Embryonic facial prominence (tissue), 1 donor: ENCODE measurements around the gene CMSS1.

Experiments
- DNase-seq: peaks from one replicate; pipeline ENCODE4 v3.0.0-alpha.2; 2016; ENCODE audit errors: extremely low spot score

Gene CMSS1

GRCh38 chr3:99960123-99960878 is 142.6 kb downstream of the CMSS1 start:
- DNase-seq, result no peak

DNA sequence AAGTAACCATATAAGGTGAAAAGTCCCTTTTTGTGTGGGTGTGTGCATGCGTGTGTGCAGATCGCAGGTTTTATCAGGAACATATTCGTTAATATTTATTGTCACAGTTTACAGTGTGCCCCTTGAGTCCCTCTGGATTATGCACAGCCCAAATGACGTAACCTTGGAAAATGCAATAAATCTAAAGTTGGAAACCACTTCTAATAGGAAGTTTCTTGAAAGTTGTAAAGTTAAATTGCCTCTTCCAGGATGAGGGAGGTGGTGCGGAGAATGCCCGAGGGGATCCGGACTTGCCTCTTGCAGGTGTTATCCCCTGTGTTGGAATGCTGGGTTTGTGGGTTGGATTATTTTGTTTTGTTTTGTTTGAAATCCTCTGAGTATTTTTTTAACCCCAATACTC is 143.3 kb downstream of the CMSS1 start:
- no peak for DNase-seq

DNA sequence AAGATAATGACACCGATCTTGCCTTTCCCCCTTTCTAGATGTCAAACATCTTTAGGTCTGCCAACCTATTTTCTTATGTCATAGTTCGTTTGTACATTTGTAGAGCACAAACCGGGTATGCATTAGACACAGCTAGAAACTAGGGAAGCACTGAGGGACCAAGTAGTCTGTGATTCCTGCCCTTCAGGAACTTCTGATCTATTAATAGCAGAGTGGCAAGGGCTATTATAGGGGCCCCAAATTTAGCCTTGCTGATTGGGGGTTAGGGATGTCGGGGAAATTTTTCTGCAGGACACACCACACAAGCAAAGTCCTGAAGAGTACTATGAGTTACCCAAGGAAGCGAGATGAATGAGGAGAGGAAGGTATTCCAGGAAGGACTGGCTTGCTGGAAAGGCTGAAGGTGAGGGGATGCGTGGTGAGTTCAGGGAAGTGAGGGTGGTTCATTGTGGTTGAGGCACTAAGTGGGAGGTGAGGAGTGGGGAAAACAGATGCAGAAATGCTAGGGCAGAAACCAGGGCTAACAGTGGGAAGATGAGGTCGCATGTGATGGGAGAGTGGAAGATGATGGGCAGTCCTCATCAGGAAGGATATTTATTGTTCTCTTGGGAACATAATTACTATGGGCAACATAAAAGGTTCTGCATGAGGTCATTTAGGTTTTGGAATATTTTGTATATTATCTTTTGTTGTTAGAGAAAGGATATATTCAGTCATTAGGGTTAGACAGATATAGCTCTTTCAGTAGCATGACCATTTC is 144.3 kb downstream of the CMSS1 start:
- DNase-seq, result no peak

- no peak for DNase-seq
Observed at GRCh38 chr3:99962703-99963102, 145.0 kb downstream of the CMSS1 start.

- no peak for DNase-seq
Observed at GRCh38 chr3:99965077-99965476, 147.4 kb downstream of the CMSS1 start.

- no peak for DNase-seq
Observed at GRCh38 chr3:99965681-99966408, 148.2 kb downstream of the CMSS1 start.

DNA sequence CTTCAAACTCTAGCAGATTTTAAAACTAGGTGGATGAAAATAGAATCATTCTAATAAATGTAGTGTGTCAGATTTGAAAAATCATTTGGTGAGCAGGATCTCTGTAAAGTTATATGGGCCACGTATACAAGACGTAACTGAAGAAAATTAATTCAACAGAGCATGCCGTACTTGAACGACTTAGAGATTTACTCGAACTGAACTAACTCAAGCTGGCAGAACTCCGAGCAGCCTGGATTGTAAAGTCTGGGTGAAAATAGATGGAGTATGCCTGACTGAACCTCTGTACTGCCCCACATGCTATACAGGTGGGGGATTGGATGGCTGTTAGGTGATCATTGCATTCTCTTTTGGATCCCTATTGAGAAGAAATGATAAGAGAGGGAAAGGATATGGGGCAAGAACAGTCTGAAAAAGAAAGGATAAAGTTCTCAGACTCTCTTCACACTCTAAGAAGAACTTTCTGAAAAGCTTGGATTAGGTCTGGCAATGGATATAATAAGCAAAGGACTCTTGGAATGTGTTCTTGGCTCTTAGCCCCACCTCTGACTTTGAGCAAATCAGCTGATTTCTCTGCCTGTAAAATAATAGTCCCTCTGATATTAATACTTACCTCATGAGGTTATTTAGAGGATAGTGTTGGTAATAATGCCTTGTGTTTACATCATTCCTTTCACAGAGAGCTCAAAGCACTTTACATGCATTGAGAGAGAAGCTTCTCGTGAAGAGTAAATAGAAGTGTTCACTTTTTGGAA is 149.2 kb downstream of the CMSS1 start:
- DNase-seq, result no peak

DNA sequence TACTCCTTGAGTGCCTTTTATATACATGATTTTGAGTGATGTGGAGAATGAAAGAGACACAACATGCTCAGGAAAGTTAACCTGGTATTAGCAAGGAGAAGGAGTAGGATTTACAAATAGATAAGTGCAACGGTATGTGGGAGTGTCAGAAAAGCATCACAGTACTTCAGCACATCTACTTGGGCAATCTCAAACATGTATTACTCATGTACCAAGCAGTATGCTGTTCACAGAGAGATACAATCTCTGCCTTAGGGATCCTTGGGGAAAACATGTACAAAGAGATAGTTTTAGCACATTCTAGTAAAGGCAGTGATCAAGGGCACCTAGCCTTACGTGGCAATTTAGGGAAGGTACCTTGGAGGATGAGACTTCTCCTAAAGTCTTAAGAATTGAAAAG is 150.1 kb downstream of the CMSS1 start:
- no peak for DNase-seq

DNA sequence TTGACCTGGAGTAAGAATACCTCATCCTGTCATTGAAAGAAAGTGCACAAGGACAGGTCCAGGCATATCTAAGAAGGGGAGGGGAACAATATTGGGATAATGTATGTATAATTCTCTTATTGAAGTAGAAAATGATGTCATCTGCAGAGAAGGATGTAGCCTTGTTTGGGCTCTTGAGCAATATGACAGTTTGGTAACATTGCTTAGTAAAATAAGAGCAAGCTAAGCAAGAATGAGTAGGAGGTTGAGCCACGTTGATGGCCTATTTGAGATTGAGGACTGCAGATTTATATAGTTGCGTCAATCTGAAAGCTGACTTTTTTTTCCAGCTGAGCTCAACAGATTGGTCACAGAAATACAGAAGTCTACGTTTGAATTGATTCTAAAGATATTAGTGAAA is 151.5 kb downstream of the CMSS1 start:
- no peak for DNase-seq

DNA sequence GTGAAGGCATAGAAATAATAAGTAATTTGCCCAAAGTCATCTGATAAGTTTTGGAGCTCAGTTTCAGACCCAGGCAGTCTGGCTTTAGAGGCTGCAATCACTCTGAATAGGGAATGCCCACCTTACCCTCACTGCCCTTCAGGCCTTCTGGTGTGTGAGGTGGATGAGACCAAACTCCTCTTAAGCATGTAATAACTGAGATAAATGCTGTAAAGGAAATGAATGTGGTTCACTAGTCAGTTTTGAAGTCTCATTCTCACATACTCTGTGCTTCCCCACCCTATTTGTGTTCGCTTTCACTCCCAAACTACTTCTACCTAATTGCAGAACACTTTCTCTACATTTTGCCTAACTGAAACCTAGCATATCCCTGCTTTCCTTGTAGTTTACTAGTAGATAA is 152.5 kb downstream of the CMSS1 start:
- DNase-seq, result no peak

DNA sequence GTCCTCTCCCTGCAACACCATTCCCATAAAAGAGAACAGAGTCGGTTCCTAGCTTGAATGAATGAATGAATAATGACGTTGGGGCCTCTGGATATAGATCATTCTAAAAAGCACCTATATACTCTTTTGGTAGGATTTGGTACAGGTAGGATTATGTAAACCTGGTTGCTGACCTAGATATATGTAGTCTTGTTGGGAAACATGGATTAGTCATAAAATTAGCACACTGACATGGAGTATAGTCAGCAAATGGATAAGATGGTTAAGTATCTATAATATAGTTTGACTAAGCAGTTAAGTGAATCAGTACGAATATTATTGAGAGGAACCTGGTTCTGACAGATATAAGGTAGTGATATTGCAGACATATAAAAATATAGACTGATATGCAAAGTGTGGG is 154.1 kb downstream of the CMSS1 start:
- DNase-seq, result no peak

GRCh38 chr3:99972380-99973104 is 154.9 kb downstream of the CMSS1 start:
- DNase-seq, result no peak

- no peak for DNase-seq
Observed at GRCh38 chr3:99974989-99975388, 157.3 kb downstream of the CMSS1 start.

DNA sequence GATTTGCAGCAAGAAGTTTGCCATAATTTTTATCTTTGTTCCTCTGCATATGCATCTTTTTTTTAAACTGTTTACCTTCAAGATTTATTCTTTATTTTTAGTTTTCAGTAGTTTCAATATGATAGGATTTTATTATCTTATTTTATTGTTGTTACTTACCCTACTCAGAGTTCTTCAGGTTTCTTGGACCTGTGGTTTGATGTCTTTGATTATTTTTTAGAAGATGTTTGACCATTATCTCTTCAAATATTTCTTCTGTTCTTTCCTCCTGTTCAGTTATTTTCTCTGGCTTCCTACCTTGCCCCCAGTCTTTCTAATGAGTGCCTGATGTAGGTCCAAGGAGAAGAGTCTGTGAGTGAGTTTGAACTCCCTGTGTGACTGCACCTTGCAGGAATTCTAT is 158.9 kb downstream of the CMSS1 start:
- DNase-seq, result no peak

DNA sequence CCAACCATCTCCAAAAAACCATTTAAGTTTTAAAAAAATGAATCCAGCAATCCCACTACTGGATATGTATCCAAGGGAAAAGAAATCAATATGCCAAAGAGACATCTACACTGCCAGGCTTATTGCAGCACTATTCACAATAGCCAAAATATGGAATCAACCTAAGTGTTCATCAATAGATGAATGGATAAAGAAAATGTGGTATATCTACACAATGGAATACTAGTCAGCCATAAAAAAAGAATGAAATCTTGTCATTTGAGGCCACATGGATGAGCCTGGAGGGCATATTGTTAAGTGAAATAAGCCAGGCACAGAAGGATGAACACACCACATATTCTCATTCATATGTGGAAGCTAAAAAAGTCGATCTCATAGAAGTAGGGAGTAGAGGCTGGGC is 160.6 kb downstream of the CMSS1 start:
- DNase-seq, result no peak

- no peak for DNase-seq
Observed at GRCh38 chr3:99980606-99981005, 162.9 kb downstream of the CMSS1 start.

DNA sequence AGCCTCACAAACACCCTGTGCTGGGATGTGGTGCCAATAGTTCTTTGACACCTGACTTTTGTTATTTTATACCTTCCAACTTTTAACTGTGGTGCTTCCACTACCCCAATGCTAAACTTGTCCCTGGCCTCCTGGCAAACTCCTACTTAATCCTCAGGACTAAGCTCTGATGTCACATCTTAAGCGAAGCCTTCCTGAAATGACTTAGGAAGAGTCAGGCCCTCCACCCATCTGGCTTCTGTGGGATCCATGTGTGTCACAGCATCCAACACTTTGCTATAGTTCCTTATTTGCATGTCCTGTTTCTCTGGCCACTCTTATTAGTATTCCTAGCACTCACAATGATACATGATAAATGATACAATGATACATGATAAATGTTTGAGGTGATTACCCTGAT is 163.5 kb downstream of the CMSS1 start:
- DNase-seq, result no peak

GRCh38 chr3:99982650-99983049 is 165.0 kb downstream of the CMSS1 start:
- no peak for DNase-seq

DNA sequence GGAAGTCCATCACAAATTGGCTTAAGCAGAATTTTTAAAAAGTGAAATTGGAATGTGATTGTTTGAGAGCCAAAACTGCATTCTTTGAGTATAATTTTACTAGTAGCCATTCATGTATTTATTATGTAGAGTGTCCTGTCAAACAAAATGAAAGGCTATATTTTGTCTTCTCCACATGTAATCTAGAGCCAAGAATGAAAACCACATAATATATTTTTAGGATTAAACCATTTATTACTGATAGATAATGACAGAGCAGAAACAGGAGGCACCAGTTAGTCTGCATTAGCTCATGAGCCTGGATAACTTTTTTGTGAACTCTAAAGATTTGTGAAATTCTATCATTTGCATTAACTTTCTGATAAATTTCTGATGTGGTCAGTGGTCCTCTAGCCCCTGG is 166.5 kb downstream of the CMSS1 start:
- no peak for DNase-seq

GRCh38 chr3:99984668-99985067 is 167.0 kb downstream of the CMSS1 start:
- no peak for DNase-seq

DNA sequence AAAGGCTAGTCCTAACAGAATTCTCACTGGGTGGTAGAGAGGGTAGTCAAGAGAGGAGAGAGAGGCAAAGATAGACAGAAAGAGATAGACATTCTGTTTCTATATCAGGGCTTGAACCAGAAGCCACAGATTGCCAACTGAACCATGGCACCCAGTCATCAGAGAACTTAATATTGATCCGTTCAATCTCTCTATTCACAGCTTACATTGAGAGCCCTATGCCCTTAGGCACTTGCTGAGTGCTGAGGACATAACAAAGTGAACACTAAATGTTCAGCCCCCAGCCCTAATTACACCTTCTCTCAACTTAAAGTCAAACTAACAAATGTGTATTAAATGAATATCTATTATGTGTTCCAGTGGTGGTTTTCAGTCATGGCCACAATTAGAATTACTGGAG is 172.5 kb downstream of the CMSS1 start:
- DNase-seq, result no peak
